Mesenchymal stem cell (in vitro differentiated cells and primary cell): ENCODE results near the gene CNIH3.

Experiments
- DNase-seq: peaks from one replicate; pipeline ENCODE4 v3.0.0-alpha.2; 2013
- H2AFZ ChIP-seq: one replicate; pipeline ENCODE4 v1.6.1; 2013; ENCODE audit warnings: low read depth, mild to moderate bottlenecking, control low read depth, inconsistent platforms, low read length, moderate library complexity
- H2AK5ac ChIP-seq: 2 replicates; pipeline ENCODE4 v1.6.1; 2013; ENCODE audit warnings: low read length, moderate library complexity, mild to moderate bottlenecking, inconsistent platforms; ENCODE audit not compliant: severe bottlenecking
- H2BK120ac ChIP-seq: one replicate; pipeline ENCODE4 v1.6.1; 2013; ENCODE audit warnings: low read depth, mild to moderate bottlenecking, inconsistent platforms, low read length, moderate library complexity
- H2BK12ac ChIP-seq, 2 experiments: one replicate each; pipeline ENCODE4 v1.6.1; 2013; ENCODE audit warnings: inconsistent platforms in 2 of 2, low read length in 2 of 2, mild to moderate bottlenecking in 2 of 2, moderate library complexity in 2 of 2, control low read depth in 1 of 2
- H2BK15ac ChIP-seq: one replicate; pipeline ENCODE4 v1.6.1; 2013; ENCODE audit warnings: mild to moderate bottlenecking, low read depth, inconsistent platforms; ENCODE audit not compliant: poor library complexity, severe bottlenecking
- H2BK5ac ChIP-seq: 2 replicates; pipeline ENCODE4 v1.6.1; 2013; ENCODE audit warnings: low read depth, mild to moderate bottlenecking, low read length, control low read depth, inconsistent platforms; ENCODE audit not compliant: poor library complexity, severe bottlenecking
- H3K14ac ChIP-seq, 2 experiments: one replicate each; pipeline ENCODE4 v1.6.1; 2013; ENCODE audit warnings: inconsistent platforms in 2 of 2, low read length in 2 of 2, control low read depth in 1 of 2, mild to moderate bottlenecking in 1 of 2, moderate library complexity in 1 of 2
- H3K18ac ChIP-seq, 2 experiments: one replicate each; pipeline ENCODE4 v1.6.1; 2013; ENCODE audit warnings: inconsistent platforms in 2 of 2, low read length in 2 of 2, control low read depth in 1 of 2, low read depth in 1 of 2, mild to moderate bottlenecking in 1 of 2
- H3K23ac ChIP-seq, 2 experiments: one replicate each; pipeline ENCODE4 v1.6.1; 2013; ENCODE audit warnings: inconsistent platforms in 2 of 2, low read length in 2 of 2, mild to moderate bottlenecking in 2 of 2, moderate library complexity in 2 of 2, control low read depth in 1 of 2
- H3K27ac ChIP-seq: 2 replicates; pipeline ENCODE4 v1.5.1; 2013; ENCODE audit warnings: mild to moderate bottlenecking, moderate library complexity, low read length, control low read depth, inconsistent platforms; ENCODE audit not compliant: poor library complexity, severe bottlenecking
- H3K27me3 ChIP-seq, 2 experiments: 2 replicates each; pipeline versions ENCODE4 v1.6.1 to v1.7.0; 2013; ENCODE audit warnings: low read length in 2 of 2, mild to moderate bottlenecking in 2 of 2, moderate library complexity in 2 of 2, control low read depth in 1 of 2, inconsistent platforms in 1 of 2; ENCODE audit not compliant: control insufficient read depth in 1 of 2, insufficient read depth in 1 of 2
- H3K36me3 ChIP-seq, 2 experiments: 2 replicates each; pipeline versions ENCODE4 v1.6.1 to v1.7.0; 2013; ENCODE audit warnings: low read length in 2 of 2, control low read depth in 1 of 2, inconsistent platforms in 1 of 2, low read depth in 1 of 2, mild to moderate bottlenecking in 1 of 2; ENCODE audit not compliant: insufficient read depth in 2 of 2, control insufficient read depth in 1 of 2
- H3K4ac ChIP-seq, 2 experiments: one replicate each; pipeline ENCODE4 v1.6.1; 2013; ENCODE audit warnings: inconsistent platforms in 2 of 2, low read length in 2 of 2, mild to moderate bottlenecking in 2 of 2, moderate library complexity in 2 of 2, control low read depth in 1 of 2, low read depth in 1 of 2
- H3K4me1 ChIP-seq: 2 replicates; pipeline ENCODE4 v1.6.1; 2013; ENCODE audit warnings: low read depth, low read length, control low read depth; ENCODE audit not compliant: control insufficient read depth, insufficient read depth
- H3K4me2 ChIP-seq: 2 replicates; pipeline ENCODE4 v1.6.1; 2013; ENCODE audit warnings: low read length, mild to moderate bottlenecking, inconsistent platforms; ENCODE audit not compliant: poor library complexity, severe bottlenecking
- H3K4me3 ChIP-seq, 2 experiments: 2 replicates each; pipeline versions ENCODE4 v1.5.1 to v1.7.0; 2013; ENCODE audit warnings: low read length in 2 of 2, mild to moderate bottlenecking in 2 of 2, control low read depth in 1 of 2, low read depth in 1 of 2; ENCODE audit not compliant: insufficient read depth in 1 of 2
- H3K79me1 ChIP-seq: replicated peaks from 2 replicates; pipeline ENCODE4 v1.6.1; 2013; ENCODE audit warnings: mild to moderate bottlenecking, control low read depth, low read length, inconsistent platforms; ENCODE audit not compliant: poor library complexity, severe bottlenecking
- H3K9ac ChIP-seq: 2 replicates; pipeline ENCODE4 v1.7.0; 2013; ENCODE audit warnings: mild to moderate bottlenecking, low read length, moderate library complexity
- H3K9me3 ChIP-seq: 2 replicates; pipeline ENCODE4 v1.7.0; 2013; ENCODE audit warnings: mild to moderate bottlenecking, low read length; ENCODE audit not compliant: control insufficient read depth
- H4K8ac ChIP-seq: one replicate; pipeline ENCODE4 v1.6.1; 2013; ENCODE audit warnings: inconsistent platforms, mild to moderate bottlenecking, low read length, moderate library complexity
- H4K91ac ChIP-seq: one replicate; pipeline ENCODE4 v1.6.1; 2013; ENCODE audit warnings: mild to moderate bottlenecking, low read length, inconsistent platforms
- WGBS: methylation state at CpG from one replicate; pipeline ENCODE4 v1.1.7; 2013; ENCODE audit warnings: mixed read lengths; 5-methylcytosine and 5-hydroxymethylcytosine counted together

The CNIH3 gene

DNA sequence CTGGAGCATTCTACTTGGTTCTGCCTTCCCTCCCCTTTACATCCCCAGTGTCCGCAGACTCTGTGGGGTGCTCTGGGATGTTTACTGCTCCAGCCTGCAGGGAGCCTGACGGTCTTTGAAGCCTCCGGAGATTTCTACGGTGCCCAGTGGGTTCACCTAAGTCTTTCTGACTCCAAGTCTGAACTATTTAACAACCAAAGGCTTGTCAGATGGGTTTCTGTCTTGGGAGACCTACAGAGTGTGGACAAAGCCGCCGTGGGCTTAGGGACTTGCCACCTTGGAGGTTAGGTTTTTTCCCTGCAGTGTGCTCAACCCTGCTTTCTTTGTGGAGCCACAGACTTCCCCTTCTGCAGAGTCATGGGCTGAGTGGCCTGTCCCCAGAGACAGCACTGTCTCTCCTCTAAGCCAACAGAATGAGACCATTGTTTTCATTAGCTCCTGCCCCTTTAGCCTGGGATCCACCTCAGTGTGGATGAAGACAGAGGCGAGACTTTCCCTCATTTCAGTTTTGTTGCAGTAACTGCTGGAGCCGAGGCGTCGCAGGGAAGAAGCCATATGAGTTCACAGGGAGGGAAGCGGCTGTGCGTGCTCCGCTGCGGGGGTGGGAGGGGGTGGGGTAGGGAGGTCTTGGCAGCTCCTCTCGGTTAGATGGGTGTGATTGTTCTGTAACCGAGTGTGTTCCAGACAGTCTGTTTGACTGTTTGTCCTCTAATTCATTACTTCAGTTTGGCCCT, 120.7 kb downstream of the CNIH3 start:
- Histone ChIP-seq H2BK15ac (no peak overlapping the region), H2AK5ac (no peak overlapping the region), H2BK5ac (no peak overlapping the region), H3K4me2 (no peak overlapping the region), H3K18ac (no peak overlapping the region), H3K4me3 (peak overlapping the region in 1 of 2 experiments; percentile 30), H2AFZ (no peak overlapping the region), H3K9ac (peak overlapping the region; percentile 82), H3K4me1 (peaks cover 8% of the 10 kb centered on the region), H3K36me3 (peaks cover 37 to 89% of the 10 kb centered on the region in 2 experiments), H3K9me3 (no peaks in the 10 kb centered on the region), H3K79me1 (peaks cover 4% of the 10 kb centered on the region), H3K4ac (no peak overlapping the region), H4K8ac (no peak overlapping the region), H3K23ac (no peak overlapping the region), H2BK12ac (no peak overlapping the region), H2BK120ac (no peak overlapping the region), H3K27me3 (no peaks in the 10 kb centered on the region), H3K27ac (no peak overlapping the region), H3K14ac (no peak overlapping the region), H4K91ac (no peak overlapping the region)
- WGBS, result 69% methylated on average over 12 of the region's 16 CpGs
- peak; percentile 31 for DNase-seq

DNA sequence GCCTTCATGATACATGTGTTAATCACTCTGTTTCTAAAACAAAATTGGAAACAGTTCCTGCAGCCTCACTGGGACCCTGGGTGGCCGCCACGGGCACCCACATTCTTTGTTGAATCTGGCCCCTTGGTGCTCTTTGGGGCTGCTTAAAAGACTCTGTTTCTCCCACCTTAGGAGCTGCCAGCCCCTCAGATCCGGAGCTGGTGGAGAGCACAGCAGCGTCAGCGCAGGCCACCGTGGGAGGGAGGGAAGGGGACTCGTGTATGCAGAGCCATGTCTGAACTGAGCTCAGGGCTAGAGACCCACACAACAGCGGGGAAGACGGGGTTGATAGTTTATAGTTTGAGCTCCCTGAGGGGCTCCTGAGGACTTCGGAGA, 121.2 kb downstream of the CNIH3 start:
- 88% methylated on average over 10 of the region's 10 CpGs for WGBS
- H3K23ac ChIP-seq, result no peak overlapping the region
- H3K27ac ChIP-seq, result no peak overlapping the region

DNA sequence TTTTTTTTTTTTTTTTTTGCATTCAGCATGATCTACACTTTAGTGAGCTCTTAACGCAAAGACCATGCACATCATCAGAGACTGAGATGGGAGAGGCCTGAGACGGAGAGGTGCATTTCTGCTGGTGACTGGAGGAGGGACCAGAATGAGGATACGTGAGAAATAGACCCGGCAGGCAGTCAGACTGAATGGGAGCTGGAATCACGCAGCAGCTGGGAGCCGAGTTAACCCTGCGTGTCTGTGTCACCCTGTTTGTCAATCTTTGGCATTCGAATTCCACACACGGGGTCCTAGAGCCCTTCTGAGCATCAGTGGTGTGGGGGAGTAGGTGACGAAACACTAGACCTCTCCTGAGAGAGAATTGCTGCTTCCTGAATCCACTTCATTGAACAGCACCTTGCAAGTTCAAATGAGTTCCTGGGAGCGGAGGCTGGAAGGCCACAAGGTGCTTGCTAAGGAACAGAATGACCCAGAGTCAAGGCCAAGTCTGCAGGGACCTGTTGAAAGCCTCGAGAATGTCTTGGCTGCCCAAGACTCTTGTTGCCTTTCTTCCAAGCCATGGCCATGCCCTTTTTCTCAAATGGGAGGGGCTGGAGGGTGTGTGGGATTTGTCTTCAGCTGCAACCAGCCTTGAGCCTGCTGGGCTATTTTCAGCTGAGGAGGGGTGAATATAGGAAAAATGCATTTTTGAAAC, 123.3 kb downstream of the CNIH3 start:
- Histone ChIP-seq H3K23ac (no peak overlapping the region), H4K8ac (no peak overlapping the region), H2BK12ac (no peak overlapping the region), H3K4me1 (no peaks in the 10 kb centered on the region), H2AFZ (no peak overlapping the region), H3K27me3 (no peaks in the 10 kb centered on the region), H4K91ac (no peak overlapping the region), H3K9me3 (no peaks in the 10 kb centered on the region), H3K14ac (no peak overlapping the region), H3K79me1 (peaks cover 4% of the 10 kb centered on the region), H3K36me3 (peaks cover 37 to 86% of the 10 kb centered on the region in 2 experiments), H3K9ac (no peak overlapping the region), H2BK15ac (no peak overlapping the region), H3K4ac (no peak overlapping the region), H2BK120ac (no peak overlapping the region), H3K27ac (no peak overlapping the region), H3K4me3 (no peak overlapping the region), H3K4me2 (no peak overlapping the region), H2AK5ac (no peak overlapping the region), H2BK5ac (no peak overlapping the region), H3K18ac (peak overlapping the region in 1 of 2 experiments; percentile 18)
- DNase-seq, result no peak
- WGBS, result 95% methylated on average over 12 of the region's 12 CpGs

More for the DNA sequence above, 121.2 kb downstream of the CNIH3 start:
- Histone ChIP-seq H3K9ac (peak overlapping the region; percentile 82), H3K4me2 (no peak overlapping the region), H4K91ac (no peak overlapping the region), H3K9me3 (no peaks in the 10 kb centered on the region), H3K36me3 (peaks cover 39 to 89% of the 10 kb centered on the region in 2 experiments), H2AK5ac (no peak overlapping the region), H3K14ac (no peak overlapping the region), H4K8ac (no peak overlapping the region), H3K4ac (no peak overlapping the region), H2BK5ac (no peak overlapping the region), H3K4me1 (peaks cover 6% of the 10 kb centered on the region), H3K4me3 (peak overlapping the region in 1 of 2 experiments; percentile 36), H2BK120ac (no peak overlapping the region), H3K79me1 (peaks cover 4% of the 10 kb centered on the region), H2AFZ (no peak overlapping the region), H3K27me3 (no peaks in the 10 kb centered on the region), H2BK15ac (no peak overlapping the region), H2BK12ac (no peak overlapping the region), H3K18ac (peak overlapping the region in 1 of 2 experiments; percentile 15)
- no peak for DNase-seq

DNA sequence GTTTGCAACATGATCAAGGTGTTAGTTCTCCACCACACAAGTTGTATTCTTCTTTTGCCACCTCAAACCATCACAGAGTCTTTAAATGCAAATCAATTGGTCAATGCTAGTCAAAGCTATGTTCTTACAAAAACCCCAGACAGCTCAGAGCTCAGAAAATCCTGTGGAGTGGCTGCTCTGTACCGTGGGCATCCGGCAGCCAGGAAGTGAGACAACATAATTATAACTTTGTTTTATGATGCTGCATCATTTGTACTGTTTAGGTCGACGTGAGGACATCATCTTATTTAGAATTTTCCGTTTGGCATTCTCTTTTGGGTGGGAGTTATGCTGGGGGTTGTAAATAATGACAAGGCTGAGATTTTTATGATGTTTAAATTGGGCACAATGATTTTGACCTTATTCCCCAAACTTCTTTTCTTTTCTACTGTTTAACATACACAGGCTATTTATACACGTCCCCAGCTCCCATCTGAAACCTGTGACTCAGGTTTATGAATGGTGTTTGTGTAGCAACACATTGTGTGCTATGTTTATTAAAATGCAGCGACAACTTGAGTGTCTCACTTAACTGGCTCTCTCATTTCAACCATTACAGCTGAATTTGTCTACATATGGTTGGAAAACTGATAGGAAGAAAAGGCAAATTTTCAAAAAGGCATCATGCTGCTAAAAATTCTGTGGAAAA, 124.0 kb downstream of the CNIH3 start:
- no peak overlapping the region for H3K4me2 ChIP-seq
- no peak overlapping the region for H3K4me3 ChIP-seq
- H3K27me3 ChIP-seq, result no peaks in the 10 kb centered on the region
- no peak overlapping the region for H2BK15ac ChIP-seq
- H3K4me1 ChIP-seq, result no peaks in the 10 kb centered on the region
- no peak overlapping the region for H2AFZ ChIP-seq
- no peak overlapping the region for H3K4ac ChIP-seq
- no peak overlapping the region for H3K9ac ChIP-seq
- H3K18ac ChIP-seq, result no peak overlapping the region
- no peak overlapping the region for H3K23ac ChIP-seq
- no peak overlapping the region for H2BK5ac ChIP-seq
- H4K8ac ChIP-seq, result no peak overlapping the region
- H2BK120ac ChIP-seq, result no peak overlapping the region
- H2BK12ac ChIP-seq, result no peak overlapping the region
- no peak overlapping the region for H3K27ac ChIP-seq
- DNase-seq, result no peak
- H3K79me1 ChIP-seq, result peaks cover 4% of the 10 kb centered on the region
- peaks cover 31 to 84% of the 10 kb centered on the region in 2 experiments for H3K36me3 ChIP-seq
- H3K14ac ChIP-seq, result no peak overlapping the region
- no peak overlapping the region for H2AK5ac ChIP-seq
- H3K9me3 ChIP-seq, result no peaks in the 10 kb centered on the region
- H4K91ac ChIP-seq, result no peak overlapping the region
- 72% methylated on average over 6 of the region's 7 CpGs for WGBS
